Measurements from ENCODE around the gene PDXP. TPM values are rescaled to one million over a fixed set of nuclear protein-coding genes. Genes with fewer than 3 reads are reported as not detected.

Gene PDXP
- polyA plus RNA-seq, 1 donor from 2014 or later, result 108 TPM

GRCh38 chr22:37672206-37672919 lies 13.8 kb downstream of the PDXP start:
- TF ChIP-seq CTCF (IDR thresholded peaks at IDR 0.05; ENCODE audit: poor library complexity, severe bottlenecking) (no peak), SMC3 (conservative IDR thresholded peaks at IDR 0.05; ENCODE audit: poor library complexity) (no peak), REST (IDR thresholded peaks at IDR 0.05; ENCODE audit: borderline replicate concordance) (no peak), POLR2AphosphoS5 (IDR thresholded peaks at IDR 0.05) (no peak), EP300 (conservative IDR thresholded peaks at IDR 0.05; ENCODE audit: poor library complexity, severe bottlenecking) (no peak), EZH2 (IDR thresholded peaks at IDR 0.05; ENCODE audit: borderline replicate concordance, insufficient read depth, low read length, poor library complexity, severe bottlenecking) (no peak), TAF1 (IDR thresholded peaks at IDR 0.05; ENCODE audit: low read depth) (no peak), MXI1 (conservative IDR thresholded peaks at IDR 0.05; ENCODE audit: poor library complexity, severe bottlenecking) (no peak), RAD21 (conservative IDR thresholded peaks at IDR 0.05) (no peak)
- H3K9me3 ChIP-seq (ENCODE audit: low read length), result no peaks in the 10 kb centered on the region
- H3K4me2 ChIP-seq (ENCODE audit: low read length), result no peak overlapping the region
- no peak overlapping the region for H3K27ac ChIP-seq (ENCODE audit: low read length)
- H3K36me3 ChIP-seq (ENCODE audit: insufficient read depth, low read length), result no peaks in the 10 kb centered on the region
- no peaks in the 10 kb centered on the region for H4K20me1 ChIP-seq (ENCODE audit: insufficient read depth)
- H3K9me2 ChIP-seq (ENCODE audit: insufficient read depth, low read length), result no peaks in the 10 kb centered on the region
- no peaks in the 10 kb centered on the region for H3F3A ChIP-seq (ENCODE audit: insufficient read depth, low read length, poor library complexity, severe bottlenecking)
- no peaks in the 10 kb centered on the region for H3K79me2 ChIP-seq (replicated peaks; ENCODE audit: insufficient read depth, low read length)
- no peak overlapping the region for H2AFZ ChIP-seq (ENCODE audit: low read depth, low read length)
- H3K9ac ChIP-seq (ENCODE audit: low read length), result no peak overlapping the region
- H3K27me3 ChIP-seq (ENCODE audit: insufficient read depth, low read depth, low read length), result no peaks in the 10 kb centered on the region
- H3K4me3 ChIP-seq (ENCODE audit: low read length), result no peak overlapping the region

GRCh38 chr22:37672920-37673455 lies 14.5 kb downstream of the PDXP start:
- H2AFZ ChIP-seq (ENCODE audit: low read depth, low read length), result no peak overlapping the region
- no peak overlapping the region for H3K27ac ChIP-seq (ENCODE audit: low read length)
- no peak overlapping the region for H3K4me3 ChIP-seq (ENCODE audit: low read length)
- H3K79me2 ChIP-seq (replicated peaks; ENCODE audit: insufficient read depth, low read length), result no peaks in the 10 kb centered on the region
- no peaks in the 10 kb centered on the region for H3F3A ChIP-seq (ENCODE audit: insufficient read depth, low read length, poor library complexity, severe bottlenecking)
- no peaks in the 10 kb centered on the region for H3K36me3 ChIP-seq (ENCODE audit: insufficient read depth, low read length)
- no peaks in the 10 kb centered on the region for H3K27me3 ChIP-seq (ENCODE audit: insufficient read depth, low read depth, low read length)
- no peak overlapping the region for H3K4me2 ChIP-seq (ENCODE audit: low read length)
- TF ChIP-seq EZH2 (IDR thresholded peaks at IDR 0.05; ENCODE audit: borderline replicate concordance, insufficient read depth, low read length, poor library complexity, severe bottlenecking) (no peak), RAD21 (conservative IDR thresholded peaks at IDR 0.05) (no peak), CTCF (IDR thresholded peaks at IDR 0.05; ENCODE audit: poor library complexity, severe bottlenecking) (no peak), MXI1 (conservative IDR thresholded peaks at IDR 0.05; ENCODE audit: poor library complexity, severe bottlenecking) (no peak), POLR2AphosphoS5 (IDR thresholded peaks at IDR 0.05) (no peak), SMC3 (conservative IDR thresholded peaks at IDR 0.05; ENCODE audit: poor library complexity) (no peak)
- no peaks in the 10 kb centered on the region for H3K9me2 ChIP-seq (ENCODE audit: insufficient read depth, low read length)
- no peak overlapping the region for H3K9ac ChIP-seq (ENCODE audit: low read length)
- no peaks in the 10 kb centered on the region for H3K9me3 ChIP-seq (ENCODE audit: low read length)
- no peaks in the 10 kb centered on the region for H4K20me1 ChIP-seq (ENCODE audit: insufficient read depth)

Data from neural cell (in vitro differentiated cells).